Stimulated activated CD8-positive, alpha-beta memory T cell treated with anti-CD3 and anti-CD28 coated beads, Interleukin-12 subunit alpha, Interleukin-12 subunit beta, amount 100 ng/mL, for 1 hour (primary cell): ENCODE data around the gene SGTA.

Source experiments
- DNase-seq: peaks from one replicate; pipeline ENCODE4 v3.0.0-alpha.2; 2020; ENCODE audit warnings: low read depth

Gene SGTA

GRCh38 chr19:2711172-2711874 lies 71.8 kb downstream of the SGTA start:
- no peak for DNase-seq

- DNase-seq: no peak
Observed at GRCh38 chr19:2706251-2706650, 76.8 kb downstream of the SGTA start.
